HL-60 (cell line): ENCODE data around the gene HAT1.

Experiments
- DNase-seq, 2 experiments: peaks; one replicate each; pipeline ENCODE4 v3.0.0-alpha.2; 2010 to 2020; ENCODE audit warnings: low read depth in 1 of 2, low spot score in 1 of 2
- H3K27ac ChIP-seq: fragments of 250-450 bp; sonication (Bioruptor Pico); replicated peaks from 2 replicates; pipeline ENCODE4 v1.5.1; 2020; ENCODE audit warnings: mild to moderate bottlenecking, moderate library complexity
- H3K27me3 ChIP-seq: fragments of 250-450 bp; sonication (Bioruptor Pico); 2 replicates; pipeline ENCODE4 v1.5.1; 2021; ENCODE audit warnings: mild to moderate bottlenecking, moderate library complexity; ENCODE audit not compliant: insufficient read depth, poor library complexity, severe bottlenecking
- H3K4me3 ChIP-seq: replicated peaks from 2 replicates; pipeline ENCODE4 v1.5.1; 2011; ENCODE audit warnings: mild to moderate bottlenecking, control low read depth, low read length; ENCODE audit not compliant: insufficient read depth
- CTCF ChIP-seq: IDR thresholded peaks from one replicate; pipeline ENCODE4 v1.5.1; 2011; ENCODE audit warnings: low read length, control low read depth, inconsistent platforms; ENCODE audit not compliant: insufficient read depth
- GABPA ChIP-seq: IDR thresholded peaks from 2 replicates; pipeline ENCODE4 v1.6.1; 2012; ENCODE audit warnings: low read depth
- POLR2AphosphoS5 ChIP-seq: IDR thresholded peaks from 2 replicates; pipeline ENCODE4 v1.6.1; 2012; ENCODE audit warnings: low read depth
- REST ChIP-seq: IDR thresholded peaks from 2 replicates; pipeline ENCODE4 v1.6.1; 2012; ENCODE audit warnings: low read depth; ENCODE audit not compliant: insufficient replicate concordance
- SPI1 ChIP-seq: IDR thresholded peaks from 2 replicates; pipeline ENCODE4 v1.6.1; 2012; ENCODE audit warnings: low read depth, mild to moderate bottlenecking, borderline replicate concordance

Gene HAT1

GRCh38 chr2:171913517-171913916 lies 8.7 kb upstream of the HAT1 start:
- DNase-seq = no peak
- H3K27ac ChIP-seq = no peak overlapping the region
- H3K4me3 ChIP-seq = no peak overlapping the region
- TF ChIP-seq GABPA (no peak), SPI1 (no peak), CTCF (no peak), POLR2AphosphoS5 (no peak), REST (no peak)
- H3K27me3 ChIP-seq = no peaks in the 10 kb centered on the region

GRCh38 chr2:171919453-171919852 lies 2.8 kb upstream of the HAT1 start:
- TF ChIP-seq GABPA (no peak), SPI1 (no peak), REST (no peak), CTCF (no peak), POLR2AphosphoS5 (no peak)
- Histone ChIP-seq H3K4me3 (no peak overlapping the region), H3K27ac (no peak overlapping the region), H3K27me3 (no peaks in the 10 kb centered on the region)
- no peak for DNase-seq

GRCh38 chr2:171921970-171922229 lies 361 bp upstream of the HAT1 start:
- H3K27ac ChIP-seq = peak overlapping the region; percentile 96
- TF ChIP-seq REST (no peak), GABPA (no peak), CTCF (no peak), SPI1 (no peak)
- DNase-seq = no peak
- H3K4me3 ChIP-seq = peak overlapping the region; percentile 32
- no peaks in the 10 kb centered on the region for H3K27me3 ChIP-seq
